ENCODE results near the gene PCDHGA8. TPM values are rescaled to one million over a fixed set of nuclear protein-coding genes. Genes with fewer than 3 reads are reported as not detected.
"Not testable (repeated sequence)": the region's sequence is repeated elsewhere in the genome, so short reads cannot be mapped to it uniquely, and the experiment has no call there.

Gene PCDHGA8
- total RNA-seq, 2 experiments from 2014 or later: not detected

- no peak within 1 kb of the TSS for H3K4me3 Mint-ChIP-seq
- Histone ChIP-seq H3K4me3 (ENCODE audit: low read length) (peak within 1 kb of the TSS; percentile 1), H3K4me1 (ENCODE audit: insufficient read depth, low read length) (peaks cover 8% of the 10 kb centered on the region), H3K27me3 (ENCODE audit: control insufficient read depth in 1 of 2, insufficient read depth in 2 of 2, low read length in 2 of 2) (peaks cover 58 to 69% of the 10 kb centered on the region in 2 experiments), H3K27ac (ENCODE audit: low read depth in 1 of 2, low read length in 2 of 2) (no peak within 1 kb of the TSS), H3K36me3 (ENCODE audit: insufficient read depth, low read length) (no peaks in the 10 kb centered on the region), H3K9me3 (ENCODE audit: control insufficient read depth in 1 of 2, insufficient read depth in 1 of 2, low read length in 2 of 2) (peaks cover 49 to 56% of the 10 kb centered on the region in 2 experiments)
- TF ChIP-seq CTCF (IDR thresholded peaks at IDR 0.05): no peak
- intact Hi-C loops (cut with DNase I, micrococcal nuclease): no loop called here
- ATAC-seq (ENCODE audit: poor library complexity): no peak
- H3K4me1 Mint-ChIP-seq (ENCODE audit: low read depth): peaks cover 11% of the 10 kb centered on the region
- no peak within 1 kb of the TSS for H3K27ac Mint-ChIP-seq
- H3K9me3 Mint-ChIP-seq: peaks cover 17% of the 10 kb centered on the region
- peak in 2 of 14 experiments; percentile 9 to 22 for DNase-seq
- ChIA-PET POLR2A (no interaction called here), CTCF (interaction anchor here (1.1 to 1.3 kb wide), 2 partner anchors 38 to 147 kb away, joined by 3 read pairs; partner anchors contain the start of gene PCDHGA10)
- peaks cover 81% of the 10 kb centered on the region for H3K27me3 Mint-ChIP-seq
- peaks cover 34% of the 10 kb centered on the region for H3K36me3 Mint-ChIP-seq (ENCODE audit: low read depth)
These were observed 18.6 kb upstream of the PCDHGA8 start, which contains the start of gene PCDHGA6 for GRCh38 chr5:141373673-141374317. TSS of gene PCDHGA6 (plus strand) at chr5:141373891. CDS start at chr5:141374084, 193 bp downstream.

- no peak overlapping the region for H3K27ac Mint-ChIP-seq
- Histone ChIP-seq H3K4me1 (ENCODE audit: insufficient read depth, low read length) (peaks cover 8% of the 10 kb centered on the region), H3K27ac (ENCODE audit: low read depth in 1 of 2, low read length in 2 of 2) (no peak overlapping the region), H3K27me3 (ENCODE audit: control insufficient read depth in 1 of 2, insufficient read depth in 2 of 2, low read length in 2 of 2) (peaks cover 52 to 63% of the 10 kb centered on the region in 2 experiments), H3K9me3 (ENCODE audit: control insufficient read depth in 1 of 2, insufficient read depth in 1 of 2, low read length in 2 of 2) (peaks cover 49 to 56% of the 10 kb centered on the region in 2 experiments), H3K36me3 (ENCODE audit: insufficient read depth, low read length) (no peaks in the 10 kb centered on the region), H3K4me3 (ENCODE audit: low read length) (no peak overlapping the region)
- ChIA-PET POLR2A (no interaction called here), CTCF (interaction anchor here (1.1 to 1.3 kb wide), 2 partner anchors 37 to 146 kb away, joined by 3 read pairs; partner anchors contain the start of gene PCDHGA10)
- DNase-seq (no peak), ATAC-seq (ENCODE audit: poor library complexity) (no peak)
- no peak for TF ChIP-seq CTCF (IDR thresholded peaks at IDR 0.05)
- peaks cover 16% of the 10 kb centered on the region for H3K9me3 Mint-ChIP-seq
- H3K36me3 Mint-ChIP-seq (ENCODE audit: low read depth): peaks cover 42% of the 10 kb centered on the region
- peaks cover 10% of the 10 kb centered on the region for H3K4me1 Mint-ChIP-seq (ENCODE audit: low read depth)
- H3K4me3 Mint-ChIP-seq: no peak overlapping the region
- intact Hi-C loops (cut with DNase I, micrococcal nuclease): no loop called here
- peaks cover 81% of the 10 kb centered on the region for H3K27me3 Mint-ChIP-seq
These were observed 17.8 kb upstream of the PCDHGA8 start for GRCh38 chr5:141374627-141375026.

- not testable (repeated sequence) for H3K27ac Mint-ChIP-seq
- Histone ChIP-seq H3K9me3 (ENCODE audit: control insufficient read depth in 1 of 2, insufficient read depth in 1 of 2, low read length in 2 of 2) (peaks cover 48 to 51% of the 10 kb centered on the region in 2 experiments), H3K27me3 (ENCODE audit: control insufficient read depth in 1 of 2, insufficient read depth in 2 of 2, low read length in 2 of 2) (peaks cover 54 to 55% of the 10 kb centered on the region in 2 experiments)
These were observed 16.8 kb upstream of the PCDHGA8 start for GRCh38 chr5:141375444-141376155.

More at GRCh38 chr5:141375444-141376155, 16.8 kb upstream of the PCDHGA8 start:
- ATAC-seq (ENCODE audit: poor library complexity); H3K27ac ChIP-seq (ENCODE audit: low read depth in 1 of 2, low read length in 2 of 2); POLR2A ChIA-PET; DNase-seq; H3K36me3 ChIP-seq (ENCODE audit: insufficient read depth, low read length); H3K4me3 Mint-ChIP-seq; CTCF ChIA-PET; H3K4me1 ChIP-seq (ENCODE audit: insufficient read depth, low read length); H3K4me3 ChIP-seq (ENCODE audit: low read length); intact Hi-C loops (cut with DNase I, micrococcal nuclease); H3K4me1 Mint-ChIP-seq (ENCODE audit: low read depth): not testable (repeated sequence)
- peaks cover 35% of the 10 kb centered on the region for H3K36me3 Mint-ChIP-seq (ENCODE audit: low read depth)
- H3K27me3 Mint-ChIP-seq: peaks cover 80% of the 10 kb centered on the region
- peaks cover 10% of the 10 kb centered on the region for H3K9me3 Mint-ChIP-seq
